K562 (cell line): ENCODE results near the gene EPHB6. TPM values are rescaled to one million over a fixed set of nuclear protein-coding genes. Genes with fewer than 3 reads are reported as not detected.

Experiments
- ATAC-seq: fragments of 200-7000 bp; cut with Tn5 transposase; 3 replicates; pipeline ENCODE4 v1.9.1; 2020; ENCODE audit warnings: moderate library complexity
- BruUV-seq: library from RNA; stranded (reverse); fragments of 400-500 nt; replicated peaks from 2 replicates; lab custom pipeline; 2021; lab: Mats Ljungman, UMichigan
- CTCF ChIA-PET: fragments of 300-600 bp; formaldehyde crosslinking; extraction: SDS; loops from one replicate; lab custom pipeline; 2021; ENCODE audit warnings: low intra/inter-chr PET ratio; lab: Yijun Ruan, JAX
- POLR2A ChIA-PET: fragments of 300-600, 350-650 bp; sonication (Branson Sonifier 250); formaldehyde crosslinking; extraction: SDS; loops from one replicate; lab custom pipeline; 2021; ENCODE audit warnings: antibody characterized with exemption, inconsistent platforms; lab: Yijun Ruan, JAX
- DNase-seq, 4 experiments: peaks; one replicate each; pipeline versions ENCODE4 v3.0.0 to v3.0.0-alpha.2; 2011 to 2018; ENCODE audit warnings: low spot score in 3 of 4, mixed read lengths in 3 of 4; ENCODE audit errors: extremely low read depth in 1 of 4
- FAIRE-seq: peaks from 2 replicates; lab custom pipeline; 2011; peaks lifted over from hg19 to GRCh38; lab: Jason Lieb, UNC
- H2AFZ ChIP-seq: 2 replicates; pipeline ENCODE4 v1.6.0; 2011; ENCODE audit warnings: low read depth, low read length, control low read depth, inconsistent platforms
- H3K27ac ChIP-seq: fragments of 200-600 bp; 3 replicates; pipeline ENCODE4 v1.8.0; 2011; ENCODE audit warnings: low read depth, mild to moderate bottlenecking, control low read depth, inconsistent platforms, low read length, moderate library complexity, mixed read lengths; ENCODE audit errors: extremely low read depth
- H3K27me3 ChIP-seq, 2 experiments: fragments of 300-600 bp in 1 of 2; 2 replicates in 1 of 2; 3 replicates in 1 of 2; pipeline versions ENCODE4 v1.6.0 to v1.8.0; 2011; ENCODE audit warnings: inconsistent platforms in 2 of 2, low read length in 2 of 2, mild to moderate bottlenecking in 1 of 2, mixed read lengths in 1 of 2, moderate library complexity in 1 of 2; ENCODE audit not compliant: control insufficient read depth in 2 of 2, insufficient read depth in 2 of 2
- H3K36me3 ChIP-seq: fragments of 300-600 bp; 3 replicates; pipeline ENCODE4 v1.8.0; 2011; ENCODE audit warnings: mild to moderate bottlenecking, low read length, inconsistent platforms; ENCODE audit not compliant: control insufficient read depth, insufficient read depth
- H3K4me1 ChIP-seq, 2 experiments: fragments of 200-600 bp in 1 of 2; replicated peaks in 1 of 2; 2 replicates in 1 of 2; 3 replicates in 1 of 2; pipeline versions ENCODE4 v1.5.1 to v1.8.0; 2011; ENCODE audit warnings: inconsistent platforms in 2 of 2, low read length in 2 of 2, mild to moderate bottlenecking in 1 of 2, mixed read lengths in 1 of 2, moderate library complexity in 1 of 2; ENCODE audit not compliant: control insufficient read depth in 2 of 2, insufficient read depth in 2 of 2
- H3K4me2 ChIP-seq: 2 replicates; pipeline ENCODE4 v1.6.1; 2011; ENCODE audit warnings: low read length, control low read depth, inconsistent platforms, mixed read lengths; ENCODE audit not compliant: insufficient read depth
- H3K4me3 ChIP-seq: fragments of 200-600 bp; sonication (generic), shearing (Covaris generic); 2 replicates; pipeline ENCODE4 v1.5.1; 2016; ENCODE audit warnings: control low read depth, inconsistent platforms
- H3K79me2 ChIP-seq: fragments of 200-600 bp; 3 replicates; pipeline ENCODE4 v1.8.0; 2011; ENCODE audit warnings: low read length, inconsistent platforms; ENCODE audit not compliant: control insufficient read depth, insufficient read depth
- H3K9ac ChIP-seq, 2 experiments: 2 replicates each; pipeline versions ENCODE4 v1.6.0 to v1.6.1; 2011; ENCODE audit warnings: low read depth in 2 of 2, low read length in 2 of 2, control low read depth in 1 of 2, inconsistent platforms in 1 of 2, mild to moderate bottlenecking in 1 of 2, mixed read lengths in 1 of 2; ENCODE audit not compliant: insufficient read depth in 1 of 2
- H3K9me1 ChIP-seq: one replicate; pipeline ENCODE4 v1.6.0; 2011; ENCODE audit warnings: inconsistent platforms, mild to moderate bottlenecking, low read length, moderate library complexity; ENCODE audit not compliant: control insufficient read depth, insufficient read depth
- H3K9me3 ChIP-seq: replicated peaks from 2 replicates; pipeline ENCODE4 v1.5.1; 2011; ENCODE audit warnings: low read depth, low read length, inconsistent platforms; ENCODE audit not compliant: control insufficient read depth, insufficient read depth
- H4K20me1 ChIP-seq: replicated peaks from 2 replicates; pipeline ENCODE4 v1.6.1; 2011; ENCODE audit warnings: low read length, inconsistent platforms, mixed read lengths; ENCODE audit not compliant: control insufficient read depth, insufficient read depth
- CEBPG ChIP-seq, 3 experiments: fragments of 200-800 bp in 1 of 3; sonication (Bioruptor generic) in 1 of 3; sonication (generic) in 1 of 3; formaldehyde crosslinking in 1 of 3; IDR thresholded peaks in 2 of 3; conservative IDR thresholded peaks in 1 of 3; 2 replicates each; pipeline versions ENCODE4 v1.6.1 to v1.8.0; 2016 to 2022; ENCODE audit warnings: missing compliant biosample characterization in 2 of 3, missing genetic modification characterization in 2 of 3, mild to moderate bottlenecking in 1 of 3, missing genetic modification reagents in 1 of 3
- EGR1 ChIP-seq: fragments of 450-650 bp; conservative IDR thresholded peaks from 2 replicates; pipeline ENCODE4 v1.6.1; 2017; ENCODE audit warnings: mild to moderate bottlenecking
- ELF2 ChIP-seq: fragments of 250-450 bp; sonication (Bioruptor Pico); IDR thresholded peaks from 2 replicates; pipeline ENCODE4 v1.5.0; 2021; ENCODE audit warnings: mild to moderate bottlenecking
- FUS ChIP-seq: fragments of 200-400 bp; formaldehyde crosslinking; optimal IDR thresholded peaks from 2 replicates; pipeline ENCODE3; 2017; ENCODE audit warnings: low read depth, low read length
- HEY1 ChIP-seq: fragments of 250-450 bp; sonication (Bioruptor Pico); IDR thresholded peaks from 2 replicates; pipeline ENCODE4 v1.5.0; 2020; ENCODE audit warnings: mild to moderate bottlenecking, moderate library complexity, borderline replicate concordance
- HOMEZ ChIP-seq: fragments of 250-450 bp; sonication (Bioruptor Pico); IDR thresholded peaks from 2 replicates; pipeline ENCODE4 v1.4.0; 2020; ENCODE audit warnings: mild to moderate bottlenecking, moderate library complexity
- IRF2 ChIP-seq: sonication (generic); formaldehyde crosslinking; IDR thresholded peaks from 2 replicates; pipeline ENCODE4 v1.8.1; 2022; ENCODE audit warnings: mild to moderate bottlenecking, missing genetic modification reagents
- JUN ChIP-seq, 2 experiments: sonication (generic) in 1 of 2; formaldehyde crosslinking in 1 of 2; IDR thresholded peaks; 2 replicates each; pipeline versions ENCODE4 v1.6.1 to v1.8.0; 2012 to 2022; ENCODE audit warnings: borderline replicate concordance in 2 of 2, mild to moderate bottlenecking in 2 of 2, improper control_type of control experiment in 1 of 2, low read depth in 1 of 2, low read length in 1 of 2, missing genetic modification reagents in 1 of 2
- KAT2B ChIP-seq: IDR thresholded peaks from one replicate; pipeline ENCODE4 v1.6.1; 2012; ENCODE audit warnings: low read depth, mild to moderate bottlenecking, control low read depth, inconsistent platforms, low read length, moderate library complexity
- RHOXF2B ChIP-seq: fragments of 250-450 bp; sonication (Bioruptor Pico); conservative IDR thresholded peaks from 2 replicates; pipeline ENCODE4 v1.5.1; 2021
- SMARCC2 ChIP-seq: fragments of 450-650 bp; IDR thresholded peaks from 2 replicates; pipeline ENCODE4 v1.6.1; 2017; ENCODE audit warnings: antibody characterized with exemption, moderate library complexity, mild to moderate bottlenecking, low read depth
- TAL1 ChIP-seq: fragments of 450-650 bp; IDR thresholded peaks from 2 replicates; pipeline ENCODE4 v1.6.1; 2016; ENCODE audit warnings: mild to moderate bottlenecking
- ZFPM2 ChIP-seq: fragments of 250-450 bp; sonication (Bioruptor Pico); IDR thresholded peaks from 2 replicates; pipeline ENCODE4 v1.5.1; 2022; ENCODE audit warnings: mild to moderate bottlenecking
- ZNF263 ChIP-seq: sonication (generic); formaldehyde crosslinking; IDR thresholded peaks from 2 replicates; pipeline ENCODE4 v1.8.0; 2022; ENCODE audit warnings: mild to moderate bottlenecking, missing genetic modification reagents, borderline replicate concordance
- ZNF445 ChIP-seq: fragments of 250-450 bp; sonication (Bioruptor Pico); IDR thresholded peaks from 2 replicates; pipeline ENCODE4 v1.4.0; 2020; ENCODE audit warnings: low read depth, mild to moderate bottlenecking, moderate library complexity
- ZNF740 ChIP-seq, 3 experiments: fragments of 200-800 bp in 1 of 3; sonication (Bioruptor generic) in 1 of 3; sonication (generic) in 1 of 3; formaldehyde crosslinking in 1 of 3; IDR thresholded peaks; 2 replicates each; pipeline versions ENCODE4 v1.6.1 to v1.8.0; 2016 to 2022; ENCODE audit warnings: mild to moderate bottlenecking in 2 of 3, missing compliant biosample characterization in 2 of 3, missing genetic modification characterization in 2 of 3, missing genetic modification reagents in 1 of 3
- WGBS: fragments of 100-300 bp; shearing (Covaris generic); methylation state at CpG from one replicate; pipeline ENCODE4 v1.1.6; 2016; ENCODE audit warnings: low coverage, mixed read lengths; ENCODE audit not compliant: insufficient coverage; ENCODE audit errors: missing lambda C conversion rate; 5-methylcytosine and 5-hydroxymethylcytosine counted together
- in situ Hi-C: fragments of 300-500 bp; cut with MboI; formaldehyde crosslinking; loops from 4 replicates; pipeline ENCODE4 v1.15.0; 2018; ENCODE audit warnings: inconsistent platforms, mixed read lengths
- intact Hi-C: fragments of 100-400 bp; cut with micrococcal nuclease; formaldehyde crosslinking; loops from 2 replicates; pipeline ENCODE4 v1.14.2; 2022
- polyA plus RNA-seq, 8 experiments: library from polyadenylated mRNA; depleted of rRNA in 4 of 8; stranded (reverse) in 5 of 8; unstranded in 3 of 8; fragments of >200 nt; fragmentation: Nextera tagmentation in 2 of 8; fragmentation: Illumina TruSeq in 1 of 8; extraction: Ambion mirVana in 2 of 8; extraction: Trizol in 1 of 8; gene quantifications; 2 replicates each; pipeline versions ENCODE4 v1.2.1 to v1.2.3, GENCODE V29; 2011 to 2014; ENCODE audit warnings: inconsistent platforms in 1 of 8, missing spikeins in 1 of 8
- total RNA-seq, 7 experiments: library from RNA; depleted of rRNA in 6 of 7; stranded (reverse); fragments of >200 nt in 6 of 7; fragmentation: Illumina TruSeq in 2 of 7; extraction: Trizol in 2 of 7; gene quantifications; 2 replicates each; pipeline versions ENCODE4 v1.2.1 to v1.2.3, GENCODE V29; 2011 to 2021; ENCODE audit warnings: low replicate concordance in 1 of 7

EPHB6 gene
- total and polyA plus RNA-seq, 9 of the 15 experiments (the other 6 are each of a cell fraction or from before 2014, with no cell fraction given) = 1.4 to 123 (median 7.6) TPM

- TF ChIP-seq IRF2 (0 out of 2 replicates have a peak, but pooled peaks have one; percentile 53), ZNF740 (CRISPR knock-in tag; IDR thresholded peaks at IDR 0.05) (peak; percentile 62; the same call in 1 of the 2 replicates), ZNF740 (tag; IDR thresholded peaks at IDR 0.05) (no peak), KAT2B (no peak), HEY1 (no peak), ZNF263 (CRISPR knock-in tag) (0 out of 2 replicates have a peak, but pooled peaks have one; percentile 11)
These were observed 1.1 kb downstream of the EPHB6 start (continued) for GRCh38 chr7:142855756-142856564.

- no peak for FAIRE-seq
- in situ Hi-C loops = loop anchor here (5.0 kb wide), 1 partner anchor 366 kb away; the partner anchor contains the start of gene TAS2R40
- TF ChIP-seq ZFPM2 (no peak), JUN (IDR thresholded peaks at IDR 0.05; ENCODE audit: borderline replicate concordance, low read depth, low read length) (no peak), JUN (CRISPR knock-in tag; IDR thresholded peaks at IDR 0.05; ENCODE audit: borderline replicate concordance) (no peak), TAL1 (no peak), ZNF445 (CRISPR knock-in tag) (no peak), HOMEZ (CRISPR knock-in tag) (no peak), RHOXF2B (CRISPR knock-in tag) (no peak), CEBPG (CRISPR knock-in tag; IDR thresholded peaks at IDR 0.05) (no peak), CEBPG (tag; conservative IDR thresholded peaks at IDR 0.05 in 1 of 2, IDR thresholded peaks at IDR 0.05 in 1 of 2) (no peak), EGR1 (peak; percentile 27), SMARCC2 (no peak), ELF2 (CRISPR knock-in tag) (no peak), FUS (no peak)
These were observed 1.8 kb downstream of the EPHB6 start for GRCh38 chr7:142856565-142857245.

More at GRCh38 chr7:142856565-142857245, 1.8 kb downstream of the EPHB6 start:
- no peak for ATAC-seq
- Histone ChIP-seq H3K4me2 (peak overlapping the region; percentile 66; the same call in 1 of the 2 replicates), H3K27ac (no peak overlapping the region), H3K9me1 (no peaks in the 10 kb centered on the region), H4K20me1 (no peaks in the 10 kb centered on the region; the same call in 1 of the 2 replicates), H3K79me2 (no peaks in the 10 kb centered on the region), H3K36me3 (no peaks in the 10 kb centered on the region), H3K4me3 (no peak overlapping the region), H2AFZ (no peak overlapping the region), H3K27me3 (peaks cover 6 to 30% of the 10 kb centered on the region in 2 experiments; a peak in 4 of 5 replicates), H3K9me3 (no peaks in the 10 kb centered on the region), H3K4me1 (peaks cover 12 to 16% of the 10 kb centered on the region in 2 experiments; a peak in 4 of 5 replicates), H3K9ac (no peak overlapping the region)
- 35% methylated on average over 7 of the region's 7 CpGs for WGBS
- ChIA-PET POLR2A (no interaction called here), CTCF (interaction anchor here (0.8 kb wide), 1 partner anchor 147 kb away, joined by 3 read pairs; no protein-coding TSS in a partner anchor)
- intact Hi-C loops = no loop called here
- no TSS peak for BruUV-seq
- no peak for DNase-seq
